B cell (primary cell): ENCODE data around the gene GRPEL2. TPM values are rescaled to one million over a fixed set of nuclear protein-coding genes. Genes with fewer than 3 reads are reported as not detected.
"Not testable (repeated sequence)": the region's sequence is repeated elsewhere in the genome, so short reads cannot be mapped to it uniquely, and the experiment has no call there.

Source experiments
- ATAC-seq: fragments of 200-7000 bp; cut with Tn5 transposase; one replicate; pipeline ENCODE4 v1.10.0; 2021; ENCODE audit warnings: low read depth, mild to moderate bottlenecking, moderate number of reproducible peaks, moderate library complexity
- CTCF ChIA-PET: fragments of 350-600 bp; sonication (Branson Sonifier 250); formaldehyde crosslinking; loops from one replicate; lab custom pipeline; 2021; ENCODE audit warnings: antibody characterized with exemption, inconsistent platforms; lab: Charles Lee
- POLR2A ChIA-PET: fragments of 350-600 bp; sonication (Branson Sonifier 250); formaldehyde crosslinking; loops from one replicate; lab custom pipeline; 2021; ENCODE audit warnings: antibody characterized with exemption; lab: Charles Lee
- DNase-seq: peaks from one replicate; pipeline ENCODE4 v3.0.0; 2013
- H2AFZ ChIP-seq: 2 replicates; pipeline ENCODE4 v1.6.1; 2012; ENCODE audit warnings: mild to moderate bottlenecking, low read depth, low read length; ENCODE audit not compliant: insufficient read depth, poor library complexity, severe bottlenecking
- H3K27ac ChIP-seq, 2 donors: 1 replicate in 1 of 2; 2 replicates in 1 of 2; pipeline ENCODE4 v1.5.1; 2012 to 2013; ENCODE audit warnings: low read length in 2 of 2, mild to moderate bottlenecking in 2 of 2, moderate library complexity in 1 of 2
- H3K27me3 ChIP-seq, 4 experiments: fragments of 200-600 bp in 1 of 4; sonication (generic) in 1 of 4; replicated peaks in 1 of 4; 1 replicate in 2 of 4; 2 replicates in 2 of 4; pipeline versions ENCODE4 v1.6.1 to v1.7.0; 2013 to 2016; ENCODE audit warnings: low read length in 3 of 4, mild to moderate bottlenecking in 2 of 4, mixed read lengths in 1 of 4, moderate library complexity in 1 of 4; ENCODE audit not compliant: insufficient read depth in 4 of 4, control insufficient read depth in 3 of 4; ENCODE audit errors: control extremely low read depth in 1 of 4
- H3K36me3 ChIP-seq, 2 experiments: replicated peaks in 1 of 2; 1 replicate in 1 of 2; 2 replicates in 1 of 2; pipeline versions ENCODE4 v1.6.1 to v1.7.1; 2013; ENCODE audit warnings: low read length in 1 of 2; ENCODE audit not compliant: insufficient read depth in 2 of 2, control insufficient read depth in 1 of 2; ENCODE audit errors: control extremely low read depth in 1 of 2, extremely low read depth in 1 of 2
- H3K4me1 ChIP-seq, 2 donors: fragments of 200-600 bp in 1 of 2; sonication (generic) in 1 of 2; 1 replicate in 1 of 2; 2 replicates in 1 of 2; pipeline versions ENCODE4 v1.5.1 to v1.6.1; 2013 to 2017; ENCODE audit warnings: low read length in 2 of 2; ENCODE audit not compliant: control insufficient read depth in 2 of 2, insufficient read depth in 2 of 2
- H3K4me2 ChIP-seq: replicated peaks from 2 replicates; pipeline ENCODE3; 2012; ENCODE audit warnings: mild to moderate bottlenecking, low read depth, low read length; ENCODE audit not compliant: poor library complexity, severe bottlenecking
- H3K4me3 ChIP-seq, 5 experiments: fragments of 200-600 bp in 1 of 5; sonication (generic) in 1 of 5; 1 replicate in 3 of 5; 2 replicates in 2 of 5; pipeline versions ENCODE4 v1.5.1 to v1.7.0; 2011 to 2016; ENCODE audit warnings: low read length in 4 of 5, mild to moderate bottlenecking in 4 of 5, low read depth in 2 of 5, control low read depth in 1 of 5, moderate library complexity in 1 of 5; ENCODE audit not compliant: insufficient read depth in 1 of 5; ENCODE audit errors: control extremely low read depth in 1 of 5, extremely low read depth in 1 of 5
- H3K79me2 ChIP-seq: fragments of 200-600 bp; sonication (generic); one replicate; pipeline ENCODE4 v1.6.0; 2016; ENCODE audit warnings: low read length; ENCODE audit not compliant: control insufficient read depth, insufficient read depth
- H3K9ac ChIP-seq: fragments of 200-600 bp; sonication (generic); 2 replicates; pipeline ENCODE4 v1.6.1; 2017; ENCODE audit warnings: mild to moderate bottlenecking, low read length, moderate library complexity
- H3K9me3 ChIP-seq, 3 donors: one replicate each; pipeline versions ENCODE4 v1.6.1 to v1.7.1; 2013; ENCODE audit warnings: low read length in 2 of 3; ENCODE audit not compliant: control insufficient read depth in 2 of 3, insufficient read depth in 1 of 3; ENCODE audit errors: control extremely low read depth in 1 of 3
- H4K20me1 ChIP-seq: 2 replicates; pipeline ENCODE4 v1.6.0; 2012; ENCODE audit warnings: mild to moderate bottlenecking, low read length; ENCODE audit not compliant: insufficient read depth, control insufficient read depth, poor library complexity, severe bottlenecking
- H3K27ac Mint-ChIP-seq: one replicate; pipeline ENCODE4 v1.8.0; 2021; ENCODE audit warnings: mixed read lengths
- H3K27me3 Mint-ChIP-seq: one replicate; pipeline ENCODE4 v1.8.0; 2021; ENCODE audit warnings: mixed read lengths
- H3K4me1 Mint-ChIP-seq: one replicate; pipeline ENCODE4 v1.8.0; 2021; ENCODE audit warnings: mixed read lengths
- H3K4me3 Mint-ChIP-seq: one replicate; pipeline ENCODE4 v1.8.0; 2021; ENCODE audit warnings: mixed read lengths
- H3K9me3 Mint-ChIP-seq: one replicate; pipeline ENCODE4 v1.8.0; 2022; ENCODE audit warnings: mixed read lengths; ENCODE audit not compliant: insufficient read depth
- EZH2 ChIP-seq: IDR thresholded peaks from 2 replicates; pipeline ENCODE4 v1.6.1; 2012; ENCODE audit warnings: borderline replicate concordance, low read depth, mild to moderate bottlenecking, moderate library complexity, low read length; ENCODE audit not compliant: insufficient read depth, poor library complexity, severe bottlenecking
- WGBS: methylation state at CpG from one replicate; pipeline ENCODE4 v1.1.5; 2013; ENCODE audit warnings: missing lambda C conversion rate; ENCODE audit not compliant: insufficient coverage; 5-methylcytosine and 5-hydroxymethylcytosine counted together
- intact Hi-C: fragments of 100-400 bp; cut with micrococcal nuclease; formaldehyde crosslinking; loops from one replicate; pipeline ENCODE4 v1.10.0; 2022
- polyA plus RNA-seq: library from polyadenylated mRNA; depleted of rRNA; stranded (reverse); fragments of >200 nt; gene quantifications from 2 replicates; pipeline ENCODE4 v1.2.3, GENCODE V29; 2012
- total RNA-seq, 2 donors: library from RNA; stranded (reverse); fragments of 120-200 nt in 1 of 2; gene quantifications; 1 replicate in 1 of 2; 2 replicates in 1 of 2; pipeline versions ENCODE4 v1.2.3 to v1.2.4, GENCODE V29; 2013 to 2022
- TF ChIP-seq, protein P1 (sequence below): fragments of 200-600 bp; IDR thresholded peaks from one replicate; pipeline ENCODE4 v1.8.0; 2022; ENCODE audit warnings: antibody characterized with exemption, mild to moderate bottlenecking

Gene GRPEL2
- total and polyA plus RNA-seq, 2 donors (not counting 1 experiment from before 2014, with no cell fraction given): 1.1 to 12.1 TPM

DNA sequence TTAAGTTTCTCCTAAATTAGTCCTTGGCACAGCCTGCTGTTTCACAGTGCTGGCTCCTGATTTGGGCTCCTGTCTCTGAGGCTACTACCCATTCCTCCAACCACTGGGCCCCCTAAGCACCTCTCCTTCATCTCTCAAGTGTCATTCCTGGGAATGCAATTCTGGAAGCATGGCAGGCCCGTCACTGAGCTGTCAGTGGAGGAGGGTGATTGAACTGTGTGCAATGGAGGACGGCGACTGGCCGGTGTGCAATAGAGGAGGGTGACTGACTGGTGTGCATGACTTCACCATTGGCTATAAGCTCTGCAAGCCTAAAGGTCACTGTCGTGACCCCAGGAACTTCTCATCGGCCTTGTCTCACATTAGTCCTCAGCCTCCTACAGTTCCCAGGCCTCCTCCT lies 46.2 kb downstream of the GRPEL2 start:
- H2AFZ ChIP-seq: no peak overlapping the region
- 95% methylated on average over 6 of the region's 6 CpGs for WGBS
- H3K27ac Mint-ChIP-seq: no peak overlapping the region
- POLR2A ChIA-PET: no interaction called here
- no peaks in the 10 kb centered on the region for H3K9me3 ChIP-seq
- H4K20me1 ChIP-seq: no peaks in the 10 kb centered on the region
- CTCF ChIA-PET: interaction anchor here (2.3 kb wide), 1 partner anchor 10 kb away, joined by 6 read pairs; no protein-coding TSS in a partner anchor
- no peaks in the 10 kb centered on the region for H3K9me3 Mint-ChIP-seq
- no peak overlapping the region for H3K27ac ChIP-seq
- no peak overlapping the region for H3K4me2 ChIP-seq
- no peak overlapping the region for H3K4me3 Mint-ChIP-seq
- H3K4me1 ChIP-seq: no peaks in the 10 kb centered on the region
- no peak for ATAC-seq
- no peak for TF ChIP-seq EZH2
- TF ChIP-seq, protein P1, sequence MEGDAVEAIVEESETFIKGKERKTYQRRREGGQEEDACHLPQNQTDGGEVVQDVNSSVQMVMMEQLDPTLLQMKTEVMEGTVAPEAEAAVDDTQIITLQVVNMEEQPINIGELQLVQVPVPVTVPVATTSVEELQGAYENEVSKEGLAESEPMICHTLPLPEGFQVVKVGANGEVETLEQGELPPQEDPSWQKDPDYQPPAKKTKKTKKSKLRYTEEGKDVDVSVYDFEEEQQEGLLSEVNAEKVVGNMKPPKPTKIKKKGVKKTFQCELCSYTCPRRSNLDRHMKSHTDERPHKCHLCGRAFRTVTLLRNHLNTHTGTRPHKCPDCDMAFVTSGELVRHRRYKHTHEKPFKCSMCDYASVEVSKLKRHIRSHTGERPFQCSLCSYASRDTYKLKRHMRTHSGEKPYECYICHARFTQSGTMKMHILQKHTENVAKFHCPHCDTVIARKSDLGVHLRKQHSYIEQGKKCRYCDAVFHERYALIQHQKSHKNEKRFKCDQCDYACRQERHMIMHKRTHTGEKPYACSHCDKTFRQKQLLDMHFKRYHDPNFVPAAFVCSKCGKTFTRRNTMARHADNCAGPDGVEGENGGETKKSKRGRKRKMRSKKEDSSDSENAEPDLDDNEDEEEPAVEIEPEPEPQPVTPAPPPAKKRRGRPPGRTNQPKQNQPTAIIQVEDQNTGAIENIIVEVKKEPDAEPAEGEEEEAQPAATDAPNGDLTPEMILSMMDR: no peak
- intact Hi-C loops: no loop called here
- H3K27me3 ChIP-seq: no peaks in the 10 kb centered on the region
- H3K4me3 ChIP-seq: no peak overlapping the region
- H3K4me1 Mint-ChIP-seq: no peaks in the 10 kb centered on the region
- DNase-seq: no peak
- no peak overlapping the region for H3K9ac ChIP-seq
- peaks cover 8% of the 10 kb centered on the region for H3K27me3 Mint-ChIP-seq
- H3K79me2 ChIP-seq: no peaks in the 10 kb centered on the region
- H3K36me3 ChIP-seq: no peaks in the 10 kb centered on the region

DNA sequence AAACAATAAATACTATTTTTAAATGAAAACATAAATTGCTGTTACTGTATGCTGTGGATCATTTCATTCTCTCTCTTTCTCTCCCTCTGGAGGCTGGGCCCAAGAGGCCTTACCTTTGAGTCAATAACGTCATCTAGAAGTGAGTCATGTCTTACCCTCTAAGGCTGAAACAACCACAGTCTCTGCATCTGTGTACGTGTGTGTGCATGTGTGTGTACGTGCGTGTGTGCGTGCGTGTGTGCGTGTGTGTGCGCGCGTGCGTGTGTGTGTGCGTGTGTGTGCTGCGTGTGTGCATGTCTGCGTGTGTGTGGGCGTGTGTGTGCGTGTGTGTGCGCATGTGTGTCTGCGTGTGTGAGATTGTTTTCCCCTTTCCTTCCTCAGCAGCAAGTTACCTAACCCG lies 47.4 kb downstream of the GRPEL2 start:
- H3K4me3 ChIP-seq: no peak overlapping the region
- intact Hi-C loops: no loop called here
- H3K27me3 ChIP-seq: no peaks in the 10 kb centered on the region
- Mint-ChIP-seq H3K27me3 (peaks cover 11% of the 10 kb centered on the region), H3K9me3 (no peaks in the 10 kb centered on the region), H3K4me3 (no peak overlapping the region), H3K4me1 (no peaks in the 10 kb centered on the region), H3K27ac (no peak overlapping the region)
- H3K4me1 ChIP-seq: no peaks in the 10 kb centered on the region
- H3K36me3 ChIP-seq: no peaks in the 10 kb centered on the region
- H3K4me2 ChIP-seq: no peak overlapping the region
- H3K27ac ChIP-seq: no peak overlapping the region
- no peaks in the 10 kb centered on the region for H3K79me2 ChIP-seq
- TF ChIP-seq, protein P1: no peak
- TF ChIP-seq EZH2: no peak
- DNase-seq (no peak), ATAC-seq (no peak)
- H4K20me1 ChIP-seq: no peaks in the 10 kb centered on the region
- WGBS: 90% methylated on average over 5 of the region's 19 CpGs
- H3K9ac ChIP-seq: no peak overlapping the region
- ChIA-PET CTCF (no interaction called here), POLR2A (no interaction called here)
- H2AFZ ChIP-seq: no peak overlapping the region
- no peaks in the 10 kb centered on the region for H3K9me3 ChIP-seq

DNA sequence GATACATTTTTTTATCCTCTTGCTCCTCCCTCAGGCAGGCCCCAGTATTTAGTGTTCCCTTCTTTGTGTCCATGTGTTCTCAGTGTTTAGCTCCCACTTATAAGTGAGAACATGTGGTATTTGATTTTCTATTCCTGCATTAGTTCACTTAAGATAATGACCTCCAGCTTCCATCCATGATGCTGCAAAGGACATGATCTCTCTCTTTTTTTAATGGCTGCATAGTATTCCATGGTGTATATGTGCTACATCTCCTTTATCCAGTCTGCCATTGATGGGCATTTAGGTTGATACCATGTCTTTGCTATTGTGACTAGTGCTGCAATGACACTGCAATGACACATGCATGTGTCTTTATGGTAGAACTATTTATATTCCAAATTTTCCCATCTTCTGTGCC lies 49.7 kb downstream of the GRPEL2 start:
- ATAC-seq, H3K4me3 ChIP-seq, DNase-seq, H3K9me3 Mint-ChIP-seq, H3K27ac Mint-ChIP-seq, H4K20me1 ChIP-seq, CTCF ChIA-PET, H3K36me3 ChIP-seq, H3K27me3 ChIP-seq, H3K79me2 ChIP-seq, H3K27ac ChIP-seq, H3K4me3 Mint-ChIP-seq, H3K4me1 Mint-ChIP-seq, H3K9ac ChIP-seq, H3K4me2 ChIP-seq, H3K9me3 ChIP-seq, intact Hi-C loops, POLR2A ChIA-PET, H2AFZ ChIP-seq, H3K27me3 Mint-ChIP-seq, H3K4me1 ChIP-seq: not testable (repeated sequence)
